ENCODE measurements around the gene KBTBD4.

Gene KBTBD4

GRCh38 chr11:47578524-47579494, at the start of gene KBTBD4, which contains the start of gene NDUFS3:
Gene KBTBD4, minus strand, starts transcription at chr11:47578970. Its CDS starts 19 bp downstream, at chr11:47578951.
Gene NDUFS3, plus strand, starts transcription at chr11:47579074. Its CDS starts 18 bp downstream, at chr11:47579092.
- intact Hi-C loops (cut with DNase I): loop anchor here (1.0 to 10.0 kb wide), 3 partner anchors 26 to 154 kb away; partner anchors contain the start of genes CELF1, MTCH2 and PSMC3
- DNase-seq: peak; percentile 86 to 98 (median 90)

DNA sequence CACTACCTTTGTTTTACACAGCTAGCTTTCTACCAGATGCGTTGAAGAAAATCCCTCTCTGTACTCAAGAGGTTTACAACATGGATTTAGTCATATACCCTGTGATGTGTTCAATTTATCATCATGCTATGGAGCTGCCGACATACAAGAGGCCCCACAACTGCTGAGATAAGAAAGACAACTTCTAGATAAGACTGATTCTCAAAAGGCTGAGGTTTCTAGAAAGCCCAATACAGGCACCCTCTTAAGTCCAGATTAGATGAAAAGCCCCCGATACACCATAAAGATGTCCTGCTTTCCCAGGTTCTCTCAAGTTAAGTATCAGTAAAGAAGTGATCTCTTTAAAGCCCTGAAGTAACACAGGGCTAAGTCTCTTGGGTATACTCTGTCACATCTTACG, 49.3 kb upstream of the KBTBD4 start:
- intact Hi-C loops (cut with DNase I): no loop called here
- no peak for DNase-seq

- DNase-seq: no peak
- intact Hi-C loops (cut with DNase I): no loop called here
These were observed 47.5 kb upstream of the KBTBD4 start for GRCh38 chr11:47626234-47626633.

DNA sequence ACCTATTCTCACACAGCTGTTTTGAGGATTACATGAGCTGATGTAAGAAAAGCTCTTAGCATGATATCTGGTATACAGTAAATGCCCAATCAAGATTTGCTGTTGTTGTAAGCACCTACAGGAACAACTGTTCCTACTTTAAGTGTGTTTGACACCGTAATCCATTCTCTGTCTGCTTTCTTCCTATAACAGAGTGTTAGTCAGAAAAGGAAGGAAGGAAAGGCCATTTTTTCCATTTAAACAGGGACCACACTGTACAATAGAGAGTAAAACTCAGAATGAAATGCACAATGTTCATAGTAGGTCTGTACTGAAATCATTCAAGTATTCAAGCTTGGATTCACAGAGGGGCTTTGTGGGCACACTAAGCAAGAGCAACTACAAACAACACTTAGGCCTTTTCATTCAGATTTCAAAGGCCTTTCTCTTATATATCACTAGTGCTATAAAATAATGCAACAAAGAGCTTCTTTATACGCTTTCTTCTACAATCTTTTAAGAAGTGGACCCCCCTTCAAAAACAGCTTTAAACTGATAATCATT, 42.1 kb upstream of the KBTBD4 start:
- no peak for DNase-seq
- intact Hi-C loops (cut with DNase I): no loop called here

DNA sequence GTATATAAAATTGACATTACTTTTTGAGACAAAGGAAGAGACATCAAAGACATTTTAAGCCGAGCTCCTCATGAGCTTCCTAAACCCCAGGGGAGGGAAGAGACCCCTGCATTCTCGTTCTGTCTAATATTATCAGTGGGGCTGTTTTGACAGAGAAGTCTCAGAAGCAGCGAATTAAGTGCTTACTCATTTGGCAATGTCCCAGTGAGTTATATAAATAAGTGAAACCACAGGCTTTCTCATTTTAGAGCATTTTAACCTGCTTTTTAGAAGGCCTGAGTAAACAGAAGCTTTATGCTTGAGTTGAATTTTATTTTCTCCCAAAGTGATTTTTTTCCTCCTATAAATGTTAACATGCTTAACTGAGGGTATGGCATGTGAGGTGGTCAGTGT, 38.6 kb upstream of the KBTBD4 start:
- no peak for DNase-seq
- intact Hi-C loops (cut with DNase I): no loop called here

DNA sequence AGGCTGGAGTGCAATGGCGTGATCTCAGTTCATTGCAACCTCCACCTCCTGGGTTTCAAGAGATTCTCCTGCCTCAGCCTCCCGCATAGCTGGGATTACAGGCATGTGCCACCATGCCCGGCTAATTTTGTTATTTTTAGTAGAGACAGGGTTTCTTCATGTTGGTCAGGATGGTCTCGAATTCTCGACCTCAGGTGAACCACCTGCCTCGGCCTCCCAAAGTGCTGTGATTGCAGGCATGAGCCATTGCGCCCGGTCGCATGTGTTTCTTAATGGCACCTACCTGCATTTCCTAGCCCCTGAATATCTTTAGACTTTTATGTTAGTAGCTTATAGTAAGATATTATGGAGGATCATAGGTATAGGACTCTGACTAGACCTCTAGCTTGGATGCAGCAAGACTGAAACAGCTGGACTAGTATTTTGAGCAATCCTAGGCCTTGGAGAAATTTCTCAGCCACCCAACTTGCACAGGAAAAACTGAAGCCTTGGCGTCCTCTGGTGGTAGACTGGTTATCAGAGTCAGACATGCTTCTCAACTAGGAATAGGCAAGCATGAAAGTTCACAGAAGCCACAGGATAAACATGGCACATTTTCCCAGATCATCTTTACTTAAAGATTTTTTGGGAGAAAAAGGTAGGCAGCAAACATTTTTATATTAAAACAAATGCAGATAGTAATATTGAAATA, 38.1 kb upstream of the KBTBD4 start:
- intact Hi-C loops (cut with DNase I): no loop called here
- peak in 4 of 10 donors; percentile 48 to 71 (median 67) for DNase-seq

- intact Hi-C loops (cut with DNase I): no loop called here
- no peak for DNase-seq
These were observed 36.5 kb upstream of the KBTBD4 start for GRCh38 chr11:47615249-47615648.

GRCh38 chr11:47611348-47611794, 32.6 kb upstream of the KBTBD4 start:
- intact Hi-C loops (cut with DNase I): no loop called here
- DNase-seq: no peak

- DNase-seq: peak in 1 of 10 donors; percentile 17
- intact Hi-C loops (cut with DNase I): no loop called here
These were observed 30.9 kb upstream of the KBTBD4 start for GRCh38 chr11:47609675-47610074.

- peak in 5 of 10 donors; percentile 46 to 94 (median 70) for DNase-seq
- intact Hi-C loops (cut with DNase I): no loop called here
These were observed 28.6 kb upstream of the KBTBD4 start for GRCh38 chr11:47607380-47607779.

GRCh38 chr11:47606731-47607130, 28.0 kb upstream of the KBTBD4 start:
- intact Hi-C loops (cut with DNase I): no loop called here
- no peak for DNase-seq

DNA sequence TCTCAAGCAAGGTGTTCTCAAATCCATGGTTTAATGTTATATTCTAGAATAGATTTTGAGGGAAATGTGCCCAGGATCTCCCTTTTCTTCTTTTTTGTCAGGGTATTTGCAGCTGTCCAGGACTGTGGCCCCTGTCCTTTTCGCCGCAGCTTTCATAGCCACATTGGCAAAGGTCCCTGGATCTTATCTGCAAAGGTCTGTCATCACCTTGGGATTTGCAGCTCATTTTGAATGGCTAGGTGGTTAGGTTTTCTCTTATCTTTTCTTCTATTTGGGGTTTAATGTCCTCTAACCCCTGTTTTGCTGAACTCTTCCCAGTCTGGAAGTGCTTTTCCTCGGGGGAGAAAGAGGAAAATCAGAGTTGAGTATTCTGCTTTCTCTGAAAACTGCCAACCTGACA, 27.2 kb upstream of the KBTBD4 start:
- intact Hi-C loops (cut with DNase I): no loop called here

DNA sequence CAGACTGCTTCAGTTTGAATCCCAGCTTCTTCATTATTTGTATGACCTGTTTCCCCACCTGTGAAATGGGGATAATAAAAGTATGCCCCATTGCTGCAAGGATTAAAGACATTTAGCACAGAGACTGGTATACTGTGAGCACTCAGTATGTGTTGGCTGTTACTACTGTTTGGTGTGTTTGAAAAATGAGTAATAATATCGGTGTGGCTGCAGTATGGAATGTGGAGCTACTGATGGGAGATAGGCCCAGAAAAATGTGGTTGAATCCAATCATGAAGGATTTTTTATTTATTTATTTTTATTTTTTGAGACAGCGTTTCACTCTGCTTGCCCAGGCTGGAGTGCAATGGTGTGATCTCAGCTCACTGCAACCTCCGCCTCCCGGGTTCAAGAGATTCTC, 24.5 kb upstream of the KBTBD4 start:
- DNase-seq: no peak
- intact Hi-C loops (cut with DNase I): no loop called here

More for the DNA sequence above, 27.2 kb upstream of the KBTBD4 start:
- DNase-seq: no peak

- no peak for DNase-seq
- intact Hi-C loops (cut with DNase I): no loop called here
These were observed 21.1 kb upstream of the KBTBD4 start for GRCh38 chr11:47599902-47600301.

GRCh38 chr11:47595967-47596366, 17.2 kb upstream of the KBTBD4 start:
- no peak for DNase-seq
- intact Hi-C loops (cut with DNase I): no loop called here

DNA sequence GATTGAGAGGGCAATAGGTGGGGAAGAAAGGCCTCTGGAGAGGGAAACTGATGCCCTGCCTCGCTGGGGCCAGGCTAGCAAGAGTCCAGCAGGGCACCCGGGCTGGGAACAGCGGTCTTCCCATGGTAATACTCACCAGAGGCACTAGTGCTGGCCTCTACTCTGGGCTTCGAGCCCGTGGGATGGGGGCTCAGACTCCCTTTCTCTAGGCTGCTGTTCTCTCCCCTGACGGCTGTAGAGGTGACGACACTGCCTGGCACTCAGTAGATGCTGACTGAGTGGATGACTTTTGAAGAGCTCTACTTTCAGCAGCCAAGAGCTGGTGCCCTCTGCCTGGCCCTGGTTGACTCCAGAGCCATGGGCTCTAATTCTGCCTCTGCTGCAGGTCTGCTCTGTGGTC, 16.3 kb upstream of the KBTBD4 start:
- peak in 2 of 10 donors; percentile 14 to 70 for DNase-seq

GRCh38 chr11:47593934-47594855, 15.4 kb upstream of the KBTBD4 start, which contains the start of gene C1QTNF4:
Gene C1QTNF4, minus strand, starts transcription at chr11:47594411. Its CDS starts 3,601 bp downstream, at chr11:47590810.
- intact Hi-C loops (cut with DNase I): no loop called here
- peak in 1 of 10 donors; percentile 83 for DNase-seq

More for the DNA sequence above, 16.3 kb upstream of the KBTBD4 start:
- intact Hi-C loops (cut with DNase I): no loop called here

DNA sequence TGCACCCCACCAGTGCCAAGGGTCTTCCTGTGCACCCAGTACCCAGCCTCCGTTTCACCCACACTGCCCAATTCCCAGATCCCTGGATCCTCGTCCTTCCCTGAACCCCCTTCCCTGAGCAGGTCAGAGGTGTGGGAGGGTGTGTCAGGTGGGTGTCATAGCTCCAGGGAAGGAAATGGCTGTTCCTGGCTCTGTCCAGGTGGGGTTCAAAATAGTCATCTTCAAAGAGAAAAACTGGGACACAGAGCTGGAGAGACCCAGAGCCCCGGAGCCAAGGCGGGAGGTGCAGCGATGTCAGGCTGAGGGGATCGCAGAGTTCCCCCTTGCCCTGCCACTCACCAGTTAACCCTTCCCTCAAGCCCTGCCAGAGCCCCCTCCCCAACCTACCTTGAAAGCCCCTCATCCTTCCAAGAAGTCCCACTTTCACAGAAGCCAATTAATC, 14.7 kb upstream of the KBTBD4 start:
- peak in 1 of 10 donors; percentile 70 for DNase-seq
- intact Hi-C loops (cut with DNase I): no loop called here

GRCh38 chr11:47592970-47593369, 14.2 kb upstream of the KBTBD4 start:
- no peak for DNase-seq
- intact Hi-C loops (cut with DNase I): no loop called here

DNA sequence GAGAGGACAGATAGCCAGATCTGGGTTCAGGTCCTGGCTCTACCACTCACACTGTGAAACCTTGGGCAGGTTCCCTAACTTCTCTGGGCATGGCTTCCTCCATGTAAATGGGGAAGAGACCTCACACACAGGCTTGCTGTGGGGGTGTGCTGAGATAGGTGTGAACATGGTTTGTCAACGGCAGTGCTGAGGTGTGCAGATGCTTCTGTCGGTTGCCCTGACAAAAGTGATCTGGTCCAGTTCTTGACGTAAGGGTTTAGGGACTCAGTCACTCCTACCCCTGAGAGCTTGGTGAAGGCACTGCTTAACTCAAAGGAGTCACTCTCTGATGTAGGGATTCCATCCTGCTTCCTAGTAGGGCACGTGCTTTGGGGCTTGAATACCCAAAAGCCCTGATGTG, 13.5 kb upstream of the KBTBD4 start:
- DNase-seq: peak in 2 of 10 donors; percentile 23 to 66
- intact Hi-C loops (cut with DNase I): no loop called here
